H9 (cell line): ENCODE data around the gene PGPEP1. TPM values are rescaled to one million over a fixed set of nuclear protein-coding genes. Genes with fewer than 3 reads are reported as not detected.

ENCODE experiments used
- DNase-seq: peaks from one replicate; pipeline ENCODE4 v3.0.0-alpha.2; 2017
- H2AFZ ChIP-seq: one replicate; pipeline ENCODE4 v1.6.1; 2013; ENCODE audit warnings: mild to moderate bottlenecking, low read length, control low read depth, moderate library complexity
- H2AK5ac ChIP-seq: 2 replicates; pipeline ENCODE4 v1.6.1; 2013; ENCODE audit warnings: low read length, control low read depth, mixed read lengths; ENCODE audit not compliant: insufficient read length
- H2BK120ac ChIP-seq: one replicate; pipeline ENCODE4 v1.6.1; 2013; ENCODE audit warnings: low read depth, mild to moderate bottlenecking, low read length, control low read depth, inconsistent platforms; ENCODE audit not compliant: poor library complexity, severe bottlenecking
- H2BK12ac ChIP-seq: 2 replicates; pipeline ENCODE4 v1.6.1; 2013; ENCODE audit warnings: low read length, control low read depth, mixed read lengths, low read depth; ENCODE audit not compliant: insufficient read length
- H2BK15ac ChIP-seq: 2 replicates; pipeline ENCODE4 v1.6.1; 2013; ENCODE audit warnings: low read depth, low read length, control low read depth
- H2BK20ac ChIP-seq: one replicate; pipeline ENCODE4 v1.6.1; 2013; ENCODE audit warnings: low read depth, mild to moderate bottlenecking, low read length, control low read depth, inconsistent platforms; ENCODE audit not compliant: poor library complexity, severe bottlenecking
- H2BK5ac ChIP-seq: 2 replicates; pipeline ENCODE4 v1.6.1; 2013; ENCODE audit warnings: low read length, control low read depth, mixed read lengths; ENCODE audit not compliant: insufficient read length
- H3K14ac ChIP-seq: 2 replicates; pipeline ENCODE4 v1.6.1; 2013; ENCODE audit warnings: low read length, control low read depth; ENCODE audit not compliant: insufficient read depth
- H3K18ac ChIP-seq: 2 replicates; pipeline ENCODE4 v1.6.1; 2013; ENCODE audit warnings: low read depth, mild to moderate bottlenecking, mixed read lengths, low read length, control low read depth; ENCODE audit not compliant: insufficient read length
- H3K23ac ChIP-seq: 2 replicates; pipeline ENCODE4 v1.6.1; 2013; ENCODE audit warnings: low read length, control low read depth, mixed read lengths, low read depth; ENCODE audit not compliant: insufficient read length
- H3K23me2 ChIP-seq: 2 replicates; pipeline ENCODE4 v1.6.1; 2013; ENCODE audit warnings: low read depth, mild to moderate bottlenecking, mixed read lengths, low read length, control low read depth; ENCODE audit not compliant: insufficient read length, poor library complexity, severe bottlenecking
- H3K27ac ChIP-seq: 2 replicates; pipeline ENCODE4 v1.5.1; 2013; ENCODE audit warnings: low read length, control low read depth, mixed read lengths, low read depth; ENCODE audit not compliant: insufficient read length
- H3K27me3 ChIP-seq: 2 replicates; pipeline ENCODE4 v1.6.1; 2013; ENCODE audit warnings: low read length, control low read depth, inconsistent platforms; ENCODE audit not compliant: insufficient read depth
- H3K4ac ChIP-seq: 2 replicates; pipeline ENCODE4 v1.6.1; 2013; ENCODE audit warnings: low read depth, mild to moderate bottlenecking, control low read depth, inconsistent platforms, low read length, moderate library complexity
- H3K4me1 ChIP-seq: 2 replicates; pipeline ENCODE4 v1.6.1; 2013; ENCODE audit warnings: low read length, control low read depth, inconsistent platforms; ENCODE audit not compliant: insufficient read depth
- H3K4me2 ChIP-seq: 2 replicates; pipeline ENCODE4 v1.6.1; 2013; ENCODE audit warnings: low read length, control low read depth, mixed read lengths; ENCODE audit not compliant: insufficient read length, insufficient read depth
- H3K56ac ChIP-seq: 2 replicates; pipeline ENCODE4 v1.6.1; 2013; ENCODE audit warnings: low read depth, mild to moderate bottlenecking, mixed read lengths, low read length, control low read depth; ENCODE audit not compliant: insufficient read length
- H3K79me1 ChIP-seq: 2 replicates; pipeline ENCODE4 v1.6.1; 2013; ENCODE audit warnings: low read depth, mild to moderate bottlenecking, moderate library complexity, low read length, control low read depth, inconsistent platforms; ENCODE audit not compliant: insufficient read depth, poor library complexity, severe bottlenecking
- H3K79me2 ChIP-seq: 2 replicates; pipeline ENCODE4 v1.6.1; 2013; ENCODE audit warnings: low read length, control low read depth, inconsistent platforms; ENCODE audit not compliant: insufficient read depth
- H3K9ac ChIP-seq: 2 replicates; pipeline ENCODE4 v1.6.1; 2013; ENCODE audit warnings: low read length, control low read depth, mixed read lengths; ENCODE audit not compliant: insufficient read length; ENCODE audit errors: extremely low read depth
- H3K9me3 ChIP-seq: one replicate; pipeline ENCODE4 v1.6.1; 2013; ENCODE audit warnings: low read depth, low read length, inconsistent platforms; ENCODE audit not compliant: control insufficient read depth
- H3T11ph ChIP-seq: one replicate; pipeline ENCODE4 v1.6.1; 2013; ENCODE audit warnings: mild to moderate bottlenecking, low read length, control low read depth, inconsistent platforms
- H4K20me1 ChIP-seq: one replicate; pipeline ENCODE4 v1.6.1; 2013; ENCODE audit not compliant: control insufficient read depth, insufficient read length, insufficient read depth
- H4K5ac ChIP-seq: 2 replicates; pipeline ENCODE4 v1.6.1; 2013; ENCODE audit warnings: low read depth, mild to moderate bottlenecking, mixed read lengths, low read length, control low read depth; ENCODE audit not compliant: insufficient read length
- H4K8ac ChIP-seq: replicated peaks from 2 replicates; pipeline ENCODE4 v1.6.1; 2013; ENCODE audit warnings: low read length, control low read depth, mixed read lengths, low read depth; ENCODE audit not compliant: insufficient read length
- H4K91ac ChIP-seq: 2 replicates; pipeline ENCODE4 v1.6.1; 2013; ENCODE audit warnings: low read depth, mild to moderate bottlenecking, moderate library complexity, mixed read lengths, low read length, control low read depth; ENCODE audit not compliant: insufficient read length
- H3K27ac Mint-ChIP-seq, 3 experiments: 2 replicates in 2 of 3; 3 replicates in 1 of 3; pipeline ENCODE4 v1.8.0; 2020 to 2021; ENCODE audit warnings: mixed read lengths in 3 of 3, mild to moderate bottlenecking in 1 of 3, moderate library complexity in 1 of 3
- H3K27me3 Mint-ChIP-seq: 2 replicates; pipeline ENCODE4 v1.8.0; 2021; ENCODE audit warnings: low read depth, mild to moderate bottlenecking, moderate library complexity, mixed read lengths
- H3K36me3 Mint-ChIP-seq, 3 experiments: 2 replicates in 2 of 3; 3 replicates in 1 of 3; pipeline ENCODE4 v1.8.0; 2020 to 2021; ENCODE audit warnings: low read depth in 3 of 3, mixed read lengths in 3 of 3; ENCODE audit not compliant: insufficient read depth in 1 of 3
- H3K4me1 Mint-ChIP-seq, 2 experiments: 2 replicates each; pipeline ENCODE4 v1.8.0; 2020; ENCODE audit warnings: mixed read lengths in 2 of 2
- H3K4me3 Mint-ChIP-seq, 2 experiments: 2 replicates in 1 of 2; 3 replicates in 1 of 2; pipeline ENCODE4 v1.8.0; 2020 to 2021; ENCODE audit warnings: mild to moderate bottlenecking in 2 of 2, mixed read lengths in 2 of 2, moderate library complexity in 1 of 2
- H3K9me3 Mint-ChIP-seq, 2 experiments: 2 replicates in 1 of 2; 3 replicates in 1 of 2; pipeline ENCODE4 v1.8.0; 2020; ENCODE audit warnings: mild to moderate bottlenecking in 2 of 2, mixed read lengths in 2 of 2, moderate library complexity in 1 of 2
- WGBS: extraction: QIAGEN DNeasy Blood & Tissue Kit; methylation state at CpG from one replicate; pipeline ENCODE4 v1.1.7; 2013; ENCODE audit warnings: missing lambda C conversion rate, low lambda C conversion rate, mixed read lengths; ENCODE audit not compliant: insufficient read length; ENCODE audit errors: extremely low coverage; 5-methylcytosine and 5-hydroxymethylcytosine counted together
- total RNA-seq: library from RNA; stranded (reverse); gene quantifications from 2 replicates; pipeline ENCODE4 v1.2.1, GENCODE V29; 2021
- TF ChIP-seq, protein P1 (sequence below): fragments of 200-600 bp; sonication (generic); conservative IDR thresholded peaks from 3 replicates; pipeline ENCODE4 v1.8.0; 2021; ENCODE audit warnings: antibody characterized with exemption, mild to moderate bottlenecking

The PGPEP1 gene
- total RNA-seq, 1 experiment from 2014 or later = 64.8 TPM

GRCh38 chr19:18309525-18310064 lies 30.8 kb upstream of the PGPEP1 start:
- no peak overlapping the region for H2AK5ac ChIP-seq
- H2BK120ac ChIP-seq = no peak overlapping the region
- H4K5ac ChIP-seq = no peak overlapping the region
- H2BK20ac ChIP-seq = no peak overlapping the region
- no peak overlapping the region for H2AFZ ChIP-seq
- H3K9me3 ChIP-seq = no peaks in the 10 kb centered on the region
- no peak overlapping the region for H2BK5ac ChIP-seq
- peaks cover under 1% of the 10 kb centered on the region for H3K23me2 ChIP-seq
- no peak overlapping the region for H4K91ac ChIP-seq
- H3K4me1 ChIP-seq = no peaks in the 10 kb centered on the region
- no peaks in the 10 kb centered on the region for H3K79me2 ChIP-seq
- H3K23ac ChIP-seq = no peak overlapping the region
- DNase-seq = no peak
- Mint-ChIP-seq H3K36me3 (peaks cover 27 to 74% (median 64%) of the 10 kb centered on the region in 3 experiments), H3K4me1 (peaks cover 15 to 26% of the 10 kb centered on the region in 2 experiments), H3K27ac (peak overlapping the region in 1 of 3 experiments; percentile 27; a peak in 1 of 7 replicates), H3K9me3 (no peaks in the 10 kb centered on the region), H3K4me3 (no peak overlapping the region), H3K27me3 (no peaks in the 10 kb centered on the region)
- H4K8ac ChIP-seq = no peak overlapping the region
- no peak overlapping the region for H2BK12ac ChIP-seq
- no peak overlapping the region for H3K18ac ChIP-seq
- no peak overlapping the region for H3K4me2 ChIP-seq
- H3K14ac ChIP-seq = no peak overlapping the region
- no CpG with 5 or more reads among the region's 33 CpGs for WGBS
- no peak overlapping the region for H2BK15ac ChIP-seq
- no peaks in the 10 kb centered on the region for H4K20me1 ChIP-seq
- TF ChIP-seq, protein P1, sequence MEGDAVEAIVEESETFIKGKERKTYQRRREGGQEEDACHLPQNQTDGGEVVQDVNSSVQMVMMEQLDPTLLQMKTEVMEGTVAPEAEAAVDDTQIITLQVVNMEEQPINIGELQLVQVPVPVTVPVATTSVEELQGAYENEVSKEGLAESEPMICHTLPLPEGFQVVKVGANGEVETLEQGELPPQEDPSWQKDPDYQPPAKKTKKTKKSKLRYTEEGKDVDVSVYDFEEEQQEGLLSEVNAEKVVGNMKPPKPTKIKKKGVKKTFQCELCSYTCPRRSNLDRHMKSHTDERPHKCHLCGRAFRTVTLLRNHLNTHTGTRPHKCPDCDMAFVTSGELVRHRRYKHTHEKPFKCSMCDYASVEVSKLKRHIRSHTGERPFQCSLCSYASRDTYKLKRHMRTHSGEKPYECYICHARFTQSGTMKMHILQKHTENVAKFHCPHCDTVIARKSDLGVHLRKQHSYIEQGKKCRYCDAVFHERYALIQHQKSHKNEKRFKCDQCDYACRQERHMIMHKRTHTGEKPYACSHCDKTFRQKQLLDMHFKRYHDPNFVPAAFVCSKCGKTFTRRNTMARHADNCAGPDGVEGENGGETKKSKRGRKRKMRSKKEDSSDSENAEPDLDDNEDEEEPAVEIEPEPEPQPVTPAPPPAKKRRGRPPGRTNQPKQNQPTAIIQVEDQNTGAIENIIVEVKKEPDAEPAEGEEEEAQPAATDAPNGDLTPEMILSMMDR = no peak
- no peak overlapping the region for H3K56ac ChIP-seq
- H3K9ac ChIP-seq = no peak overlapping the region
- H3K4ac ChIP-seq = no peak overlapping the region
- no peak overlapping the region for H3K27ac ChIP-seq
- H3K27me3 ChIP-seq = no peaks in the 10 kb centered on the region
- no peak overlapping the region for H3T11ph ChIP-seq
- no peaks in the 10 kb centered on the region for H3K79me1 ChIP-seq
